ENCODE results near the gene CHAF1A. TPM values are rescaled to one million over a fixed set of nuclear protein-coding genes. Genes with fewer than 3 reads are reported as not detected.
A peak's percentile ranks its signal among the peaks of the same experiment; 100 is the strongest.

CHAF1A gene
- total and polyA plus RNA-seq, 12 donors = 4.2 to 8.7 (median 5.8) TPM

DNA sequence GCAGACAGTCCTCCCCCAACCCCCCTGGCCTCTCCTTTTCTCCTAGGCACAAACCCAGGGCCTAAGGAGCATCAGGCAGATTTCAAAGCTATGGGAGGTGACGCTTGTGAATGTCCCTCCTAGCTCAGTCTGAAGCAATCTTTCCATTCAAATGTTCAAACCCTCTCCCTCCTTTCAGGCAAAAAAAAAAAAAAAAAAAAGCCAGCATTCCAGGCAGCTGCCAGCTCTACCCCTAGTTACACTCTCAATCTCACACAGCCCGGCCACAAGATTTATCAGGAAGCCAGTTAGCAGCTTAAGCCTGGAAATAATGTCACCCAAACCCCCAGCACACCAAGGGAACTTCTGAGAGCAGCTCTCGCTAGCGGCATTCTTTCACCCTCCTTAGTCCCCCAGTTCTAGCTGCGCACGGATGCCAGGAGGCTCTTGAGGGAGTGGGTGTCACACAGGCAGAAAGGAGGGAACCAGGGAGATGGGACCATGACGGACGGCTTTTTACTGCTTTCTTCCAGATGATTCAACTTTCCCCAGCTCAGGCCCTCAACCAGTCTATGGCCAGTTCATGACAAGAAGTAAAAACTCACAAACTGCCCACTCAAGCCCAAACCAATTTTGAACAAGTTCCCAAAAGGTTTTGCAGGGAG, 8.4 kb upstream of the CHAF1A start:
- Histone ChIP-seq H3K9me3 (no peaks in the 10 kb centered on the region), H3K4me3 (no peak overlapping the region), H3K27me3 (no peaks in the 10 kb centered on the region), H3K36me3 (peaks cover 0 to 55% (median 3%) of the 10 kb centered on the region in 9 donors), H3K27ac (peak overlapping the region in 2 of 10 donors; percentile 15 to 44), H3K4me1 (peaks cover 43 to 94% (median 84%) of the 10 kb centered on the region in 9 donors)
- no peak for ATAC-seq
- TF ChIP-seq, protein P1, sequence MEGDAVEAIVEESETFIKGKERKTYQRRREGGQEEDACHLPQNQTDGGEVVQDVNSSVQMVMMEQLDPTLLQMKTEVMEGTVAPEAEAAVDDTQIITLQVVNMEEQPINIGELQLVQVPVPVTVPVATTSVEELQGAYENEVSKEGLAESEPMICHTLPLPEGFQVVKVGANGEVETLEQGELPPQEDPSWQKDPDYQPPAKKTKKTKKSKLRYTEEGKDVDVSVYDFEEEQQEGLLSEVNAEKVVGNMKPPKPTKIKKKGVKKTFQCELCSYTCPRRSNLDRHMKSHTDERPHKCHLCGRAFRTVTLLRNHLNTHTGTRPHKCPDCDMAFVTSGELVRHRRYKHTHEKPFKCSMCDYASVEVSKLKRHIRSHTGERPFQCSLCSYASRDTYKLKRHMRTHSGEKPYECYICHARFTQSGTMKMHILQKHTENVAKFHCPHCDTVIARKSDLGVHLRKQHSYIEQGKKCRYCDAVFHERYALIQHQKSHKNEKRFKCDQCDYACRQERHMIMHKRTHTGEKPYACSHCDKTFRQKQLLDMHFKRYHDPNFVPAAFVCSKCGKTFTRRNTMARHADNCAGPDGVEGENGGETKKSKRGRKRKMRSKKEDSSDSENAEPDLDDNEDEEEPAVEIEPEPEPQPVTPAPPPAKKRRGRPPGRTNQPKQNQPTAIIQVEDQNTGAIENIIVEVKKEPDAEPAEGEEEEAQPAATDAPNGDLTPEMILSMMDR (IDR thresholded peaks at IDR 0.05) = no peak
- DNase-seq = no peak
- intact Hi-C loops (cut with DNase I) = loop anchor here in 1 of 10 donors (2.0 kb wide), 1 partner anchor 19 kb away; no protein-coding TSS in a partner anchor
- 43 to 58% methylated on average over 8 of the region's 8 CpGs for WGBS, 2 donors

DNA sequence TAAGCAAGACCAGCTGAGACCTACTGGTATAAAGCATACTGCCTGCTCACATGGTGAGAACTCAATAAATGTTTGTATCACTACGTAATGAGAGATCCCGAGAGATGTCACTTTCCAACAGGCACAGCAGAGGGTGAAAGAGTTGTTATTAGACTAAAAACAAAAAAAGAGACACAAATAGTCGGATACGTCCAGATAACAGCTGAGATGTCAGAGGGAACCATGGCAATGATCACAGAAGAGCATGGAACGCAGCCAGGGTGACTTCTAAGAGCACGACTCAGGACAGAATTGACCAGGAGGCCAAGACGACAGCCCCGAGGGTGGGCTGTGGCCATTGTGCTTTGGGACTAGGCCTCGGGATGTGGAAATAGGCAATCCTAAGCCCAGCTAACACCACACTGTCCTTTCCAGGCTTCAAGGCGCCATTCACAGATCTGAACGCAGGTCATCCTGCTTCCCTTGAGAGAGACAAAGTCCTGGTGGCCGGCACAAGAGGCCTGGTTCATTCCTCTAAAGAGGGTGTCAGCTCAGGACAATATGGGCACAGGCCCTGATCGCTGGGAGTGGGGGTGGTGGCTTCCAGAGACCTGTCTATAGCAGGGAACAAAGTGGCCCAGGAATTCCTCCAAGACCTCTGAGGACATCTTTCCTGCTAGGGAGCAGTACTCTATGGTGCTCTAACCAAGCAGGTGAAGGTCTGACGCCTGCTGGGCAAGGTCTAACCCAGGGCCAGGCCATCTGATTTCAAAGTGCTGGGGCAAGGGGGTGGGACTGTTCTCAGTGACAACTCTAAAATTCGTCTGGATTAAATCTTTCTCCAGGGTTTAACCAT, 5.3 kb upstream of the CHAF1A start:
- H3K27ac ChIP-seq = peak overlapping the region in 6 of 10 donors; percentile 18 to 63 (median 41)

GRCh38 chr19:4399812-4400134, 2.7 kb upstream of the CHAF1A start:
- intact Hi-C loops (cut with DNase I) = loop anchor here in 6 of 10 donors (1.0 to 5.0 kb wide), 12 partner anchors 25 to 153 kb away; partner anchors contain the start of genes MPND (in 5 of the 6), YJU2 (in 3 of the 6) and UBXN6 (in 2 of the 6)
- Histone ChIP-seq H3K27ac (peak overlapping the region; percentile 88 to 99 (median 96)), H3K9me3 (no peaks in the 10 kb centered on the region), H3K36me3 (peaks cover 0 to 38% (median 3%) of the 10 kb centered on the region in 9 donors), H3K4me3 (peak overlapping the region; percentile 57 to 99 (median 96)), H3K27me3 (no peaks in the 10 kb centered on the region), H3K4me1 (peaks cover 19 to 72% (median 59%) of the 10 kb centered on the region in 9 donors)
- TF ChIP-seq, protein P1 (IDR thresholded peaks at IDR 0.05) = no peak
- ATAC-seq (peak in 7 of 8 donors; percentile 0 to 53 (median 2)), DNase-seq (peak in 1 of 2 donors; percentile 26)
- WGBS, 2 donors = 0% methylated on average over 10 to 12 of the region's 12 CpGs

More for the DNA sequence above, 5.3 kb upstream of the CHAF1A start:
- 52 to 59% methylated on average over 15 of the region's 15 CpGs for WGBS, 2 donors
- Histone ChIP-seq H3K36me3 (peaks cover 0 to 45% (median 3%) of the 10 kb centered on the region in 9 donors), H3K4me3 (no peak overlapping the region), H3K4me1 (peaks cover 17 to 83% (median 75%) of the 10 kb centered on the region in 9 donors), H3K27me3 (no peaks in the 10 kb centered on the region), H3K9me3 (no peaks in the 10 kb centered on the region)
- TF ChIP-seq, protein P1 (IDR thresholded peaks at IDR 0.05) = no peak
- no peak for DNase-seq
- ATAC-seq = no peak
- intact Hi-C loops (cut with DNase I) = loop anchor here in 2 of 10 donors (1.0 to 5.0 kb wide), 2 partner anchors 26 to 130 kb away; no protein-coding TSS in a partner anchor

All from heart right ventricle (tissue), 16 donors.